Activated T-helper 1 cell treated with anti-CD3 and anti-CD28 coated beads, Interleukin-2, amount 50 U/mL, for 16 hours (primary cell): Measurements from ENCODE around the gene SLC30A2.
A peak's percentile ranks its signal among the peaks of the same experiment; 100 is the strongest.

Experiments
- DNase-seq, 2 donors: peaks; one replicate each; pipeline ENCODE4 v3.0.0-alpha.2; 2020; ENCODE audit warnings: low read depth in 1 of 2, low spot score in 1 of 2

Gene SLC30A2

DNA sequence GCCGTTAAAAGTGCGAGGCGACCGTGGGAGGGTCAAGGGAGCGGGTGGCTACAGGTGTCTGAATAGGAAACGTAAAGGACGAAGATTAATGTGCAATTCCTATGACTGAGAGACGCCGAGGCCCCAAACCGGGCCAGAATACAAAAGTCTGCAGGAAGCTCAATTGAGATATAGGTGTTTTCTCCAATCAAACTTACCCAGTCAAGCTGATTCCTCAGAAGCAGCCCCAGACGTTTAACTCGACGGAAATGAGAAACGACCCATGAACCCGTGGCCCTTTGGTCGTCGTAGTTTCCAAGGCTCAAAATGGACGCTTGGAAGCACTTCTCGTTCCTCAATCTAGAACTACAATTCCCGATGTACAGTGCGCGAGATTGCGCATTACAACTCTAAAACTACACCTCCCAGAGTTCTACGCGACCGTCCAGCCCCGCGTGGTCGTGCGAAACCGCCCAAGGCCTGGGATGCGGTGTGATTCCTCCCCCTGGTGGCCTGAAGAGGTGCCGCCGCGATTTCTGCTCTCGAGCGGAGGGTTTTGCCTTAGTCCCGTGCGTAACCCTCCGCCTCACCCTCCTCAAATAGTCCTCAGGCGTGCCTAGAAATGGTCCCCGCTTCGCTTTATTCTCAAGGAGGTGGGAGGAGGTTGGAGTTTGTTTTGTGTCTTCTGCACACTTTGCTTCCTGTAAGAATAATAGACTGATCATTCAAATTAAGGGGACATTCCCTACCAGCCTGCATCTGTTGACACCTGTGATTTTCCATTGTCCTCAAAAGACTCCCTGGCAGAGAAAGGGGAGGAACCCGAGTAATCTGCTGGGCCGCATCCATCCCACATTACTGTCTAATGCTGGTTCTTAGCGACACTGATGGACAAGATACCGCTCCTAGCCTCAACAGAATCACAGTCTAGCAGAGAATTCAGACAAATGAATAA is 47.8 kb downstream of the SLC30A2 start, which contains the start of gene PAFAH2:
Gene PAFAH2, minus strand, starts transcription at position 236 of the 934 bp plus-strand sequence. CDS start 7,247 bp downstream, outside the sequence.
- DNase-seq, result peak; percentile 92

DNA sequence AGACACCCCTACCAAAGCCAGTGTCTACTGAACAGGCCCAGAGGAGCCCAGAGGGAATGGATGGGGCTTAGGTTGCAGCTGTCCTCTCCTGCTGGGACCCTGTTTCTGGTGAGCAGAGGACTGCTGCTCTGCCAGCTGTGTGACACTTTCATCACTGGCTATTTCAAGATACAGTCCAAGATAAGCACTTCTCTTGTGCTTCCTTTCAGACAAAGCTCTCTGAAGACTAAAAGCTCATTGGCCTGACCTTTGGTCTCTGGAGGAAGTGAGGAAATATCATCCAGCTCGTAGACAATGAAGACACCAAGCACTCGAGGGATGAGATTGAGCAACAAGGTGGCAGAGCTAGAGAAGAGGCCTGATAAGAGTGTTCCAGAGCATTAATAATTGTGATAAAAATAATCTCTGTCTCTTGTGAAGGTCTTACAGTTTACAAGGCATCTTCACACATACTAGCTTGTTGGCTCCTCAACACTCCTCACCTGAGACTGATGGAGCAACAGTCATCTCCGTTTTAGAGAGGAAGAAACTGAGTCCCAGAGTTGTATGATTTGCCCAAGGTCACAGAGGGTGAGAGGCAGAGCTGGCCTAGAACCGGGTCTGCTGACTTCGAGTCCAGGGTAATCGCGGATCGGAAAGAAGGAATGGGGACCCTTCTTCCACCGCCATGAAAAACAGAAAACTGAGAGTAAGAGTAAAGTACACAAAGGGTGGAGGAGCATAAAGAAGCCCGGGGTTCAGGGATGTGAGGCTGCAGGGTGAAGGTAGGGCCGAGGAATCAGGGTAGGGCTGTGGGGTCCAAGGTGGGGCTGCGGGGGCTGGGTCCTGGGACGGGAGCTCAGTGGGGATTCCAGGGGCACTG is 48.7 kb downstream of the SLC30A2 start:
- no peak for DNase-seq

GRCh38 chr1:25994402-25995150 is 51.3 kb downstream of the SLC30A2 start:
- no peak for DNase-seq

GRCh38 chr1:25993197-25993951 is 52.5 kb downstream of the SLC30A2 start:
- DNase-seq, result no peak

GRCh38 chr1:25992689-25993171 is 53.2 kb downstream of the SLC30A2 start:
- DNase-seq, result no peak

DNA sequence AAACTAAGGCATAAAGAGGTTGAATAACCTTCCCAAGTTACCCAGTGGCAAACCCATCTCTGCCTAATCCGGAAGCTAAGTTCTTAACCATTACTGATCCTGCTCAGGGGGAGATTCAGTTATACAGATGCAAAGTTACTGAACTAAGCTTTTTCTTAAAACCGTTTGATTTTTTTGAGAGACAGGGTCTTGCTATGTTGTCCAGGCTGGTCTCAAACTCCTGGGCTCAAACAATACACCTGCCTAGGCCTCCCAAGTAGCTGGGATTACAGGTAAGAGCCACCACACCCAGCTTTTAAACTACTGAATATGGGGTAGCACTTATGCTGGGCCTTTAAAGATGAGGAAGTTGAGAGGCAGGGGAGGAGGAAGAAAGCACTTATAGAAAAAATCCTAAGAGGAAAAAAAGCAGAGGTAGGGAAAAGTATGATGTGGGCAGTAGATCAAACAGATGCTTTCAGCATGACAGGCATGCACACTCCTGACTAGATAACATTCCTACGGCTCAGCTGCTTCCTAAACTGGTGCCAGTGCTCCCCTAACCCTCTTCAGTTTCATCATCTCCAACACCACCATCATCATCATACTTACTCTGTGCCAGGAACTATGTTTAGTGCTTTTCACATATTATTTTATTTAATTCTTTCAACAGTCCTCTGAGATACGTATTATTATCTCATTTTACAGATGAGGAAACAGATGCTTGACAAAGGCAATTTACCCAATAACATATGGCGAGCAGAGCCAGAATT is 53.8 kb downstream of the SLC30A2 start:
- no peak for DNase-seq

DNA sequence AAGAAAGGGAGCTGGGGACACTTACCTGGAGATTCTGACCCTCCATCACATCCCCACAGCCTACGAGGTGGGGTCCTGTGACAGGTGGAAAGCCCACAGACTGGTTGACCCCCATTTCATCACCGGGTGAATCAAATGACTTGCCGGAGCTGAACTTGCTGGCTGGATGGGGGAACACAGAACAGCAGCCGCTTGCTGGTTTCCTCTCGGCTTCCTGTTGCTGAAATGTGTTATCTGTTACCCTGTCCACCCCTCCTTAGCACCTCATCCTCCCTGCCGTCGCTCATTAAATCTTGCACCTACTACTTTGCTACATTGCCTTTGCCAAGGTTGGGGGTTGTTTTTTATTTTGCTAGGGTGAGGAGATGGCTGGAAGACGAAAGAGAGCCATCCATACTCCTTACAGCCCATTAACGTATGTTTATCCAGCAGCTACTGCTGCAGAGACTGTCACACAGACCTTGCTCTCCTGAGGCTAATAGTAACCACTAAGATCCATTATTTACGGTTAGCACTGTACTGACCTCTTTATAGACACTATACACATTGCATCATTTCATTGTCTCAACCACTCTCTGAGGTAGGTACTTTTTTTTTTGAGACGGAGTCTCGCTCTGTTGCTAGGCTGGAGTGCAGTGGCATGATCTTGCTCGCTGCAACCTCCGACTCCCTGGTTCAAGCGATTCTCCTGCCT is 55.1 kb downstream of the SLC30A2 start:
- peak in 1 of 2 donors; percentile 18 for DNase-seq

GRCh38 chr1:25990251-25990650 is 55.7 kb downstream of the SLC30A2 start:
- DNase-seq, result no peak

DNA sequence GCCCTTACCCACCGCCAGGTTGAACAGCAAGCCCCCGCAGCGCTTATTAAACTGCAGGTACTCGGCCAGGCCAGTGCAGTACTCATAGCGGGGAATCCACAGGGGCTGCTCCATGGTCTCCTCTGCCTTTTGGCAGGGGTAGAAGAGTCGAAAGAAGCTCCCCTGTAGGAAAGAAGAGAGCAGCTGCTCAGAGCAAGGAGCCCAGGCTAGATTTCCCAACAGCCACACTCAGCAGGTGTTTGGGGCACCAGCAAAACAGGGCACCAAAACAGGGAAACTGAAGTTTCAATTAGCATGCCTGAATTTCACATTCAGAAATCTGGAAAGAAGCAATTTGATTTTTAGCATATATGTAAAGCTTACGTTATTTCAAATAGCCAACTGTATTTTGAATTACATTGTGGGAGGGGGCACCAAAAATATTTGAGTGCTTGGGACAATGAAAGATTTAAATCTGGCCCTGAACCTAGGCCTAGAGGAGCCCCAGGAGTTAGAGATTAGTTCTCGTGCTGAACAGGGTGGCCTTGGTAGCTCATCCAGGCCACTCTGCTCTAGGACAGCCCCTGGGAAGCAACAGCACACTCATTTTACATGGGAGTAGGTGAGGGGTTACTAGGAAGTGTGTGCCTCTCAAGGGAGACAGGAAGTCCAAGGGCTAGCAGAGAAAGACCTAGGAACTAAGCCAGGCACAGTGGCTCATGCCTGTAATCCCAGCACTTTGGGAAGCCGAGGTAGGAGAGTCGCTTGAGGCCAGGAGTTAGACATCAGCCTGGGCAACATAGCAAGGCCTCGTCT is 56.3 kb downstream of the SLC30A2 start:
- no peak for DNase-seq

DNA sequence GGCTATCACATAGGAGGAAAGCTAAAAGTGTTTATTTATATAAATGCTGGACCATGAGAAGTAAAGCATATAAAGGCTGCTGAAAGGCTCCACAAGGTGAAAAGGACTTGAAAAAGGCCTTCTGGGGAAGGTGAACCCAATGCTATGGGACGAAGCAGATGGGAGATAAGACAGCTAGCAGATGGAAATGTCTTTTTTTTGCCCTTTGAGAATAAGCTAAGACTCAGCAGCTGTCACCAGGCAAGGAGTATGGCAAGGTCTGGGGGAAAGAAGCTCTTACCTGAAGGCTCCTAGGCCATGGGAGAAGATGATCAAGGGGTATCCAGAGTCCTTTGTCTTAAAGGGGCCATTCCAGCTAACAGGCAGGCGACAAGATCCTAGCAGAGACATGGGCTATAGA is 58.0 kb downstream of the SLC30A2 start:
- no peak for DNase-seq
